ENCODE results near the gene CAPRIN2. TPM values are rescaled to one million over a fixed set of nuclear protein-coding genes. Genes with fewer than 3 reads are reported as not detected.

CAPRIN2 gene
- 14.2 and 14.8 TPM in 2 replicates for total RNA-seq

GRCh38 chr12:30754750-30755394 is at the start of gene CAPRIN2:
TSS of gene CAPRIN2 (minus strand) at chr12:30754951. CDS start at chr12:30753520, 1,431 bp downstream.
- intact Hi-C loops (cut with micrococcal nuclease), result loop anchor here (1.0 to 10.0 kb wide), 8 partner anchors 41 to 1652 kb away; partner anchors contain the start of genes ETFBKMT, FAR2 and IPO8

- intact Hi-C loops (cut with micrococcal nuclease), result loop anchor here (5.0 kb wide), 1 partner anchor 100 kb away; the partner anchor contains the start of gene IPO8
Measured at GRCh38 chr12:30797689-30798088, 42.9 kb upstream of the CAPRIN2 start.

GRCh38 chr12:30796891-30797371 is 42.2 kb upstream of the CAPRIN2 start:
- intact Hi-C loops (cut with micrococcal nuclease), result loop anchor here (1.0 to 5.0 kb wide), 2 partner anchors 42 to 100 kb away; partner anchors contain the start of gene IPO8

GRCh38 chr12:30796313-30796780 is 41.6 kb upstream of the CAPRIN2 start:
- intact Hi-C loops (cut with micrococcal nuclease), result loop anchor here (1.0 to 5.0 kb wide), 2 partner anchors 41 to 99 kb away; partner anchors contain the start of gene IPO8

GRCh38 chr12:30795410-30796312 is 40.9 kb upstream of the CAPRIN2 start:
- intact Hi-C loops (cut with micrococcal nuclease), result loop anchor here (1.0 to 5.0 kb wide), 2 partner anchors 40 to 98 kb away; partner anchors contain the start of gene IPO8

- intact Hi-C loops (cut with micrococcal nuclease), result loop anchor here (5.0 kb wide), 1 partner anchor 97 kb away; the partner anchor contains the start of gene IPO8
Measured at GRCh38 chr12:30794591-30795409, 40.0 kb upstream of the CAPRIN2 start.

GRCh38 chr12:30794020-30794419 is 39.3 kb upstream of the CAPRIN2 start:
- intact Hi-C loops (cut with micrococcal nuclease), result no loop called here

GRCh38 chr12:30792648-30793499 is 38.1 kb upstream of the CAPRIN2 start:
- intact Hi-C loops (cut with micrococcal nuclease), result no loop called here

- intact Hi-C loops (cut with micrococcal nuclease), result no loop called here
Measured at GRCh38 chr12:30792085-30792484, 37.3 kb upstream of the CAPRIN2 start.

- intact Hi-C loops (cut with micrococcal nuclease), result no loop called here
Measured at GRCh38 chr12:30788754-30789153, 34.0 kb upstream of the CAPRIN2 start.

GRCh38 chr12:30785630-30786029 is 30.9 kb upstream of the CAPRIN2 start:
- intact Hi-C loops (cut with micrococcal nuclease), result no loop called here

- intact Hi-C loops (cut with micrococcal nuclease), result no loop called here
Measured at GRCh38 chr12:30784508-30784907, 29.8 kb upstream of the CAPRIN2 start.

- intact Hi-C loops (cut with micrococcal nuclease), result no loop called here
Measured at GRCh38 chr12:30783946-30784345, 29.2 kb upstream of the CAPRIN2 start.

- intact Hi-C loops (cut with micrococcal nuclease), result no loop called here
Measured at GRCh38 chr12:30782316-30783173, 27.8 kb upstream of the CAPRIN2 start.

- intact Hi-C loops (cut with micrococcal nuclease), result no loop called here
Measured at GRCh38 chr12:30779578-30779977, 24.8 kb upstream of the CAPRIN2 start.

GRCh38 chr12:30779178-30779577 is 24.4 kb upstream of the CAPRIN2 start:
- intact Hi-C loops (cut with micrococcal nuclease), result no loop called here

GRCh38 chr12:30774599-30774998 is 19.8 kb upstream of the CAPRIN2 start:
- intact Hi-C loops (cut with micrococcal nuclease), result no loop called here

- intact Hi-C loops (cut with micrococcal nuclease), result no loop called here
Measured at GRCh38 chr12:30769802-30770201, 15.1 kb upstream of the CAPRIN2 start.

- intact Hi-C loops (cut with micrococcal nuclease), result no loop called here
Measured at GRCh38 chr12:30764251-30764650, 9.5 kb upstream of the CAPRIN2 start.

Data from T-helper 2 cell treated with Interferon-gamma antibody and Interleukin-4, amounts not matched to agents 100 ng/mL and 5 ng/mL, for 36 hours (primary cell).